Erythroblast (primary cell): ENCODE measurements around the gene KLHL29.

Experiments
- DNase-seq, 2 experiments: peaks; one replicate each; lab custom pipeline; 2025; lab: John Stamatoyannopoulos, UW
- GATA1 ChIP-seq: IDR thresholded peaks from 2 replicates; pipeline ENCODE4 v1.6.1; 2011; ENCODE audit warnings: low read depth, mild to moderate bottlenecking, control low read depth, low read length, moderate library complexity
- POLR2A ChIP-seq: IDR thresholded peaks from 2 replicates; pipeline ENCODE4 v1.6.1; 2011; ENCODE audit warnings: mild to moderate bottlenecking, low read length

The KLHL29 gene

GRCh38 chr2:23700627-23701026 lies 315.6 kb downstream of the KLHL29 start:
- no peak for DNase-seq
- TF ChIP-seq GATA1 = no peak
- TF ChIP-seq POLR2A = no peak

GRCh38 chr2:23703037-23703582 lies 318.1 kb downstream of the KLHL29 start:
- TF ChIP-seq GATA1 (no peak), POLR2A (no peak)
- no peak for DNase-seq

GRCh38 chr2:23703583-23704385 lies 318.8 kb downstream of the KLHL29 start:
- TF ChIP-seq GATA1 = no peak
- no peak for TF ChIP-seq POLR2A
- no peak for DNase-seq

- TF ChIP-seq GATA1 (no peak), POLR2A (no peak)
- DNase-seq = no peak
Measured at GRCh38 chr2:23705771-23706612, 321.0 kb downstream of the KLHL29 start.

- TF ChIP-seq GATA1 (no peak), POLR2A (no peak)
- DNase-seq = no peak
Measured at GRCh38 chr2:23706613-23707078, 321.7 kb downstream of the KLHL29 start.

GRCh38 chr2:23707096-23707495 lies 322.1 kb downstream of the KLHL29 start:
- DNase-seq = no peak
- no peak for TF ChIP-seq GATA1
- TF ChIP-seq POLR2A = no peak

- no peak for DNase-seq
- TF ChIP-seq POLR2A = no peak
- no peak for TF ChIP-seq GATA1
Measured at GRCh38 chr2:23708771-23709170, 323.8 kb downstream of the KLHL29 start.

- TF ChIP-seq POLR2A (no peak), GATA1 (no peak)
Measured at GRCh38 chr2:23709311-23709710, 324.3 kb downstream of the KLHL29 start.

GRCh38 chr2:23711979-23712755 lies 327.2 kb downstream of the KLHL29 start:
- TF ChIP-seq GATA1 = no peak
- TF ChIP-seq POLR2A = no peak

More at GRCh38 chr2:23709311-23709710, 324.3 kb downstream of the KLHL29 start:
- no peak for DNase-seq

GRCh38 chr2:23712756-23713151 lies 327.8 kb downstream of the KLHL29 start:
- DNase-seq = no peak
- TF ChIP-seq POLR2A = no peak
- TF ChIP-seq GATA1 = no peak

More at GRCh38 chr2:23711979-23712755, 327.2 kb downstream of the KLHL29 start:
- DNase-seq = no peak

GRCh38 chr2:23713351-23713750 lies 328.4 kb downstream of the KLHL29 start:
- TF ChIP-seq GATA1 (no peak), POLR2A (no peak)
- DNase-seq = peak in 1 of 2 experiments; percentile 16

GRCh38 chr2:23718931-23719700 lies 334.1 kb downstream of the KLHL29 start:
- no peak for TF ChIP-seq GATA1
- TF ChIP-seq POLR2A = no peak
- DNase-seq = no peak

- TF ChIP-seq GATA1 (no peak), POLR2A (no peak)
- no peak for DNase-seq
Measured at GRCh38 chr2:23719716-23720115, 334.7 kb downstream of the KLHL29 start.
